CD4-positive, alpha-beta T cell (primary cell): Measurements from ENCODE around the gene UCHL1. TPM values are rescaled to one million over a fixed set of nuclear protein-coding genes. Genes with fewer than 3 reads are reported as not detected.

Experiments used
- ATAC-seq: fragments of 200-7000 bp; cut with Tn5 transposase; one replicate; pipeline ENCODE4 v1.10.0; 2022; ENCODE audit warnings: mild to moderate bottlenecking; ENCODE audit not compliant: poor library complexity
- CTCF ChIA-PET: fragments of 350-600 bp; sonication (Branson Sonifier 250); formaldehyde crosslinking; loops from one replicate; lab custom pipeline; 2021; ENCODE audit warnings: antibody characterized with exemption, inconsistent platforms; lab: Charles Lee
- POLR2A ChIA-PET: fragments of 350-600 bp; sonication (Branson Sonifier 250); formaldehyde crosslinking; loops from one replicate; lab custom pipeline; 2021; ENCODE audit warnings: antibody characterized with exemption, inconsistent platforms; lab: Charles Lee
- DNase-seq, 14 experiments: peaks; one replicate each; pipeline ENCODE4 v3.0.0-alpha.2; 2013 to 2020; ENCODE audit warnings: mixed read lengths in 2 of 14
- H3K27ac ChIP-seq, 2 donors: one replicate each; pipeline versions ENCODE4 v1.5.1 to v1.7.0; 2013; ENCODE audit warnings: low read length in 2 of 2, low read depth in 1 of 2, mild to moderate bottlenecking in 1 of 2
- H3K27me3 ChIP-seq, 2 experiments: 1 replicate in 1 of 2; 2 replicates in 1 of 2; pipeline versions ENCODE4 v1.6.1 to v1.7.0; 2013; ENCODE audit warnings: low read length in 2 of 2, control low read depth in 1 of 2, mild to moderate bottlenecking in 1 of 2, moderate library complexity in 1 of 2; ENCODE audit not compliant: insufficient read depth in 2 of 2, control insufficient read depth in 1 of 2
- H3K36me3 ChIP-seq: one replicate; pipeline ENCODE4 v1.6.1; 2013; ENCODE audit warnings: low read length, control low read depth; ENCODE audit not compliant: insufficient read depth
- H3K4me1 ChIP-seq: one replicate; pipeline ENCODE4 v1.6.1; 2013; ENCODE audit warnings: low read length, control low read depth; ENCODE audit not compliant: insufficient read depth
- H3K4me3 ChIP-seq: one replicate; pipeline ENCODE4 v1.5.1; 2013; ENCODE audit warnings: mild to moderate bottlenecking, low read length, moderate library complexity
- H3K9me3 ChIP-seq, 2 experiments: 1 replicate in 1 of 2; 2 replicates in 1 of 2; pipeline versions ENCODE4 v1.6.1 to v1.7.0; 2013; ENCODE audit warnings: low read length in 2 of 2, mild to moderate bottlenecking in 2 of 2, control low read depth in 1 of 2, moderate library complexity in 1 of 2; ENCODE audit not compliant: control insufficient read depth in 1 of 2, insufficient read depth in 1 of 2
- H3K27ac Mint-ChIP-seq: one replicate; pipeline ENCODE4 v1.8.0; 2020; ENCODE audit warnings: mixed read lengths
- H3K27me3 Mint-ChIP-seq: one replicate; pipeline ENCODE4 v1.8.0; 2021; ENCODE audit warnings: mixed read lengths
- H3K36me3 Mint-ChIP-seq: one replicate; pipeline ENCODE4 v1.8.0; 2021; ENCODE audit warnings: low read depth, mixed read lengths
- H3K4me1 Mint-ChIP-seq: one replicate; pipeline ENCODE4 v1.8.0; 2021; ENCODE audit warnings: low read depth, mixed read lengths
- H3K4me3 Mint-ChIP-seq: one replicate; pipeline ENCODE4 v1.8.0; 2020; ENCODE audit warnings: mild to moderate bottlenecking, mixed read lengths
- H3K9me3 Mint-ChIP-seq: one replicate; pipeline ENCODE4 v1.8.0; 2020; ENCODE audit warnings: mixed read lengths
- intact Hi-C, 2 experiments: fragments of 100-400 bp; cut with DNase I in 1 of 2; cut with micrococcal nuclease in 1 of 2; formaldehyde crosslinking; loops; one replicate each; pipeline versions ENCODE4 v1.15.1 to v1.9.0; 2023 to 2025; cut with DNase I, micrococcal nuclease
- total RNA-seq, 174 experiments: library from RNA in 2 of 174; stranded (reverse) in 2 of 174; gene quantifications; one replicate each; pipeline ENCODE4 v1.2.3 and lab custom pipeline; 2021 to 2026
- TF ChIP-seq, protein P1 (sequence below): fragments of 200-600 bp; IDR thresholded peaks from one replicate; pipeline ENCODE4 v1.8.0; 2022; ENCODE audit warnings: antibody characterized with exemption, mild to moderate bottlenecking

Gene UCHL1
- total RNA-seq, 2 experiments from 2014 or later, result not detected

DNA sequence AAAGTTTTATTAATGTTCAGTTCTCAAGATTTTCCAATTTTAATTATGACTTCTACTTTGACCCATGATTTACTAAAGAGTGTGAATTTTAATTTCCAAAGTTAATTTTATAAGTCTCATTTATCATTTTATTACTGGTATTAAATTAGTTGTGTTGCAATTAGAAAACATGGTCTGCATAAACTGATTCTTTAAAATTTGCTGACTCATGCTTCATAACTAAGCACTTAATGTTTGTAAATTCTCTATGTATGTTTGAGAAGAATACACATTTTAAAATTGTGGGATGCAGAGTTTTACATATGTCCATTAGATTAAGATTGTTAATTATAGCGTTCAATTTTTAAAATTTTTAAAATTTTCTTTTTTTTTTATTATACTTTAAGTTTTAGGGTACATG lies 20.2 kb upstream of the UCHL1 start:
- TF ChIP-seq, protein P1, sequence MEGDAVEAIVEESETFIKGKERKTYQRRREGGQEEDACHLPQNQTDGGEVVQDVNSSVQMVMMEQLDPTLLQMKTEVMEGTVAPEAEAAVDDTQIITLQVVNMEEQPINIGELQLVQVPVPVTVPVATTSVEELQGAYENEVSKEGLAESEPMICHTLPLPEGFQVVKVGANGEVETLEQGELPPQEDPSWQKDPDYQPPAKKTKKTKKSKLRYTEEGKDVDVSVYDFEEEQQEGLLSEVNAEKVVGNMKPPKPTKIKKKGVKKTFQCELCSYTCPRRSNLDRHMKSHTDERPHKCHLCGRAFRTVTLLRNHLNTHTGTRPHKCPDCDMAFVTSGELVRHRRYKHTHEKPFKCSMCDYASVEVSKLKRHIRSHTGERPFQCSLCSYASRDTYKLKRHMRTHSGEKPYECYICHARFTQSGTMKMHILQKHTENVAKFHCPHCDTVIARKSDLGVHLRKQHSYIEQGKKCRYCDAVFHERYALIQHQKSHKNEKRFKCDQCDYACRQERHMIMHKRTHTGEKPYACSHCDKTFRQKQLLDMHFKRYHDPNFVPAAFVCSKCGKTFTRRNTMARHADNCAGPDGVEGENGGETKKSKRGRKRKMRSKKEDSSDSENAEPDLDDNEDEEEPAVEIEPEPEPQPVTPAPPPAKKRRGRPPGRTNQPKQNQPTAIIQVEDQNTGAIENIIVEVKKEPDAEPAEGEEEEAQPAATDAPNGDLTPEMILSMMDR, result no peak
- H3K36me3 ChIP-seq, result no peaks in the 10 kb centered on the region
- ATAC-seq, result no peak
- H3K4me1 Mint-ChIP-seq, result no peaks in the 10 kb centered on the region
- peaks cover 8% of the 10 kb centered on the region for H3K27me3 Mint-ChIP-seq
- H3K27me3 ChIP-seq, result no peaks in the 10 kb centered on the region
- intact Hi-C loops, result no loop called here
- no peaks in the 10 kb centered on the region for H3K9me3 Mint-ChIP-seq
- H3K27ac Mint-ChIP-seq, result no peak overlapping the region
- ChIA-PET POLR2A (no interaction called here), CTCF (no interaction called here)
- DNase-seq, result no peak
- H3K4me3 ChIP-seq, result no peak overlapping the region
- no peaks in the 10 kb centered on the region for H3K9me3 ChIP-seq
- H3K4me1 ChIP-seq, result no peaks in the 10 kb centered on the region
- H3K36me3 Mint-ChIP-seq, result no peaks in the 10 kb centered on the region
- H3K4me3 Mint-ChIP-seq, result no peak overlapping the region
- H3K27ac ChIP-seq, result no peak overlapping the region

DNA sequence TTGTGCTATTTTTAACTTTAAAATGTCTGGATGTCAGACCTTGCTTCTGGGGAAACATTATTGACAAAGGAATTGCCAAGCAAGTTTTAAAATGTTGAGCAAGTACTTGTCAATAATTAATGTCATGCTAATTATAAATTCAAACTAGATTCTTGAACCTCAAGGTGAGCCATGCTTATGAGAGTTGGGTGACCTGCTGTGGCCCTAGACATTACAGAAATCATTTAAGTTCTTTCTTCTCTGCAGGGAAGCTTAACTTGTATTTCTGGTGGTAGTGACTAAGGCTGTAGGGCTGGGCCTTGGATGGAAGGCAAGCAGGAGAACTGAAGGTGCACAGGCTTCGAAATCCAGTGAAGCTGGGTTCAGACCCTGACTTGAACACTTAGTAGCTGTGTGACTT lies 14.8 kb upstream of the UCHL1 start:
- intact Hi-C loops, result no loop called here
- H3K36me3 Mint-ChIP-seq, result no peaks in the 10 kb centered on the region
- H3K27ac Mint-ChIP-seq, result no peak overlapping the region
- no peak overlapping the region for H3K4me3 Mint-ChIP-seq
- Histone ChIP-seq H3K4me3 (no peak overlapping the region), H3K36me3 (no peaks in the 10 kb centered on the region), H3K27ac (no peak overlapping the region), H3K9me3 (no peaks in the 10 kb centered on the region), H3K4me1 (no peaks in the 10 kb centered on the region), H3K27me3 (peaks cover 0 to 5% of the 10 kb centered on the region in 2 experiments)
- POLR2A ChIA-PET, result no interaction called here
- no peak for DNase-seq
- no peak for ATAC-seq
- CTCF ChIA-PET, result no interaction called here
- TF ChIP-seq, protein P1, result no peak
- peaks cover 31% of the 10 kb centered on the region for H3K27me3 Mint-ChIP-seq
- H3K9me3 Mint-ChIP-seq, result no peaks in the 10 kb centered on the region
- no peaks in the 10 kb centered on the region for H3K4me1 Mint-ChIP-seq

DNA sequence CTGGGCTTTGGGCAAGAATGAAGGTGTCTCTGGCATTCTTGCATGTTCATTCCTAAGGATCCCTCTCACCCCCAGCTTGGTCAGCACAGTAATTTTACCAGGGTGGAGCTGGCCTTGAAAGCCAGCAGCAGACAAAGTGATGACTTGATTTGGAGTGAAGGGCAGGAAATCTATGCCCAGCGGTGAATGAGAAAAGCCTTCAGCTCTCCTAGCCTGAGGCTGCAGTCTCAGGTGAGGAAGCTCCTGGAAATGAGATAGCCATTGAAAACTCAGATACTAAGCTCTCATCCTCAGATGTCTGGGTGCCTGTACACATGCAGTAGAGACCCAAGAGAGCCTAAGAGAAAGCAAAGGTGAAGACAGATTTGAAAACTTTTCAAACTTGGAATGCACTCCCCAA lies 10.7 kb upstream of the UCHL1 start:
- ATAC-seq (no peak), DNase-seq (no peak)
- Mint-ChIP-seq H3K4me1 (no peaks in the 10 kb centered on the region), H3K27me3 (peaks cover 50% of the 10 kb centered on the region), H3K4me3 (no peak overlapping the region), H3K9me3 (no peaks in the 10 kb centered on the region), H3K36me3 (no peaks in the 10 kb centered on the region), H3K27ac (no peak overlapping the region)
- H3K4me1 ChIP-seq, result no peaks in the 10 kb centered on the region
- ChIA-PET POLR2A (no interaction called here), CTCF (no interaction called here)
- no peak overlapping the region for H3K4me3 ChIP-seq
- no peaks in the 10 kb centered on the region for H3K36me3 ChIP-seq
- TF ChIP-seq, protein P1, result no peak
- H3K27ac ChIP-seq, result no peak overlapping the region
- peaks cover 0 to 5% of the 10 kb centered on the region in 2 experiments for H3K27me3 ChIP-seq
- peaks cover 0 to 4% of the 10 kb centered on the region in 2 experiments for H3K9me3 ChIP-seq
- intact Hi-C loops, result no loop called here
